ENCODE data around the gene EIF3D. TPM values are rescaled to one million over a fixed set of nuclear protein-coding genes. Genes with fewer than 3 reads are reported as not detected.
A peak's percentile ranks its signal among the peaks of the same experiment; 100 is the strongest.

EIF3D gene
- total RNA-seq, 1 experiment from 2014 or later, result 237 TPM

DNA sequence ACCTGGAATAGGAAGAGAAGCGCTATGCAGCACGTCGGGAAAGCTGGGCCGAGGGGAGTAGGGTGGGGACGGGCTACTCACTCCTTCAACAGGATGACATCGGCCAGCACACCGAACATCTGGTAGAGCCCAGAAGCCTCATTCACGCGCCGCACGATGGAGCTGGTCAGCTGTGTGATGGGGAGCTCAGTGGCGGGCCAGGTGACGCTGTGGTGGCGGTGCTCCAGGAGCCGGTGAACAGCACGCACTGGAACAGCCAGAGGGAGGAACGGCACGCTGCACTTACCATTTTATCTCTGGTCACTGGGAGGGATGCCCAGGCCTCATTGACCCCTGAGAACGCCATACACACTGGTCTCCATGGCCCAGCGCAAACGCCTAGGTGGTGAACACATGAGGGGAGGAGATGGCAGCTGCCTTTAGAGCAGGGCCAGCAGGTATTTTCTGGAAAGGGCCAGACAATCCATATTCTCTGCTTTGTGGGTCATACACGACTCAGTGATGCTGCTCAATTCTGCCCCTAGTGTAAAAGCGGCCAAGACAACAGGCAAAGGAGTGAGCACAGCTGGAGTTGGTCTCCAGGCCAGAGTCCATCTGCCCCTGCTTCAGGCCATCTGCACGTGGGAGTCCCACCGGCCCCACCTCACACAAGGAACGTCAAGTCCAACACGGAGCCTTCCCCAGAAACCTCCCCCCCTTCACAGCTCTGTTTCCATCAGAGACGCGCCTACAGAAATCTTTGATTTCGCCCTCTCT, 30.9 kb downstream of the EIF3D start:
- Mint-ChIP-seq H3K36me3 (peaks cover 13% of the 10 kb centered on the region), H3K4me3 (no peak overlapping the region), H3K4me1 (no peaks in the 10 kb centered on the region), H3K27ac (no peak overlapping the region), H3K9me3 (no peaks in the 10 kb centered on the region), H3K27me3 (ENCODE audit: low read depth) (no peaks in the 10 kb centered on the region)
- ChIA-PET POLR2A (no interaction called here), CTCF (interaction anchor here (0.5 to 2.8 kb wide), 2 partner anchors 11 to 12 kb away, joined by 4 to 8 read pairs; no protein-coding TSS in a partner anchor)
- peak; percentile 56 for ATAC-seq
- TF ChIP-seq ESRRA (CRISPR knock-in tag; IDR thresholded peaks at IDR 0.05; ENCODE audit: borderline replicate concordance) (no peak), MYBL2 (CRISPR knock-in tag; IDR thresholded peaks at IDR 0.05) (no peak), SOX15 (CRISPR knock-in tag; IDR thresholded peaks at IDR 0.05) (no peak), ELF4 (CRISPR knock-in tag; IDR thresholded peaks at IDR 0.05; ENCODE audit: low read depth) (no peak), NR3C1 (CRISPR knock-in tag; conservative IDR thresholded peaks at IDR 0.05; ENCODE audit: low read depth) (no peak)
- TF ChIP-seq, protein P1, sequence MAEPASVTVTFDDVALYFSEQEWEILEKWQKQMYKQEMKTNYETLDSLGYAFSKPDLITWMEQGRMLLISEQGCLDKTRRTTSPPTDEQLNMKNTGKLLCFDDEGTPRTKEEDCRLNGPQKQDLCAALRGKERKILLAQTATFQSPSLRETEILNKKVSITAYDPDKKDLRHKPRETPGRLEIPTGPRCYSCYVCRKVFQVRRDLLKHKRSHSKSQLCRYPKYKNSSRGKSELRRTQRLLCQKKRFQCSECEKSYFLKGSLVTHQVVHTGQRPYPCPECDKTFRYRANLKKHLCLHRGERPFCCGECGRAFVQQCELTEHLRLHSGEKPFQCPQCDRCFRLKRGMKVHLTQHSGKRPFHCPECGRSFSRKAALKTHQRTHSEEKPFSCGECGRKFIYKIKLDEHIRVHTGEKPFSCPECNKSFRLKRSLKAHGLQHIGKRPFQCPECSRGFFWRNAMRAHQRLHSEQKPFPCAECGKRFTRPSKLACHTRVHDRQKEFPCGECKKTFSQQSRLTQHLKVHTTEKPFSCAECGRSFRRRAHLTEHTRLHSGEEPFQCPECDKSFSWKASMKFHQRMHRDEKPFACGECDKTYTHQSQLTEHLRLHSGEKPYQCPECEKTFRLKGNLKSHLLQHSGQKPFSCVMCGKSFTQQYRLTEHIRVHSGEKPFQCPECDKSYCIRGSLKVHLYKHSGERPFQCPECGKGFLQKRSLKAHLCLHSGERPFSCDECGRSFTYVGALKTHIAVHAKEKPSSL (CRISPR knock-in tag; conservative IDR thresholded peaks at IDR 0.05), result no peak
- TF ChIP-seq, protein P2, sequence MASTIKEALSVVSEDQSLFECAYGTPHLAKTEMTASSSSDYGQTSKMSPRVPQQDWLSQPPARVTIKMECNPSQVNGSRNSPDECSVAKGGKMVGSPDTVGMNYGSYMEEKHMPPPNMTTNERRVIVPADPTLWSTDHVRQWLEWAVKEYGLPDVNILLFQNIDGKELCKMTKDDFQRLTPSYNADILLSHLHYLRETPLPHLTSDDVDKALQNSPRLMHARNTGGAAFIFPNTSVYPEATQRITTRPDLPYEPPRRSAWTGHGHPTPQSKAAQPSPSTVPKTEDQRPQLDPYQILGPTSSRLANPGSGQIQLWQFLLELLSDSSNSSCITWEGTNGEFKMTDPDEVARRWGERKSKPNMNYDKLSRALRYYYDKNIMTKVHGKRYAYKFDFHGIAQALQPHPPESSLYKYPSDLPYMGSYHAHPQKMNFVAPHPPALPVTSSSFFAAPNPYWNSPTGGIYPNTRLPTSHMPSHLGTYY (CRISPR knock-in tag; IDR thresholded peaks at IDR 0.05), result no peak
- DNase-seq (ENCODE audit: low spot score), result no peak

DNA sequence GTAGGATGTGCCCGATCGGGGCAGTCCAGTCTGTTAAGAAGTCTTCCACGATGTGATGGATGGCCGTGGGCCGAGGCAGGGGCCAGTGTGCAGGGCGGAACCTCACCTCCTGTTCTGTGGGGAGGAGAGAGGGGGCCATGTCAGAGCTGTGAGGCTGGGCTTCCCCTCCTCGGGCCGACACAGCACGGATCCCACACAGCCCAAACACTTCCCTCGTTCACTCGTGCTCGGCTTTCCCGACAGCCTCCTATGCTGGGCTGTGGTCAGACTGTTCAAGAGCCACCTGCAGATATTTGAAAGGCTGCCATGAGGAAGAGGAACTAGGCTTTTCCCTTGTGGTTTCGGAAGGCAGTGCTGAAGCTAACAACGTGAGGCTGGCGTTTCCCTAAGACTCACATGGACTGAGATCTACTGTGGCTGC, 35.3 kb downstream of the EIF3D start:
- no peaks in the 10 kb centered on the region for H3K9me3 Mint-ChIP-seq
- peaks cover 26% of the 10 kb centered on the region for H3K36me3 Mint-ChIP-seq
- H3K27me3 Mint-ChIP-seq (ENCODE audit: low read depth), result no peaks in the 10 kb centered on the region
- no peak overlapping the region for H3K4me3 Mint-ChIP-seq
- ChIA-PET POLR2A (no interaction called here), CTCF (interaction anchor here (1.2 kb wide), 1 partner anchor 17 kb away, joined by 3 read pairs; no protein-coding TSS in a partner anchor)
- TF ChIP-seq GRHL2 (CRISPR knock-in tag; IDR thresholded peaks at IDR 0.05; ENCODE audit: insufficient replicate concordance, severe bottlenecking) (no peak), JAZF1 (CRISPR knock-in tag; IDR thresholded peaks at IDR 0.05) (no peak), NFE2L1 (CRISPR knock-in tag; IDR thresholded peaks at IDR 0.05) (no peak), GABPB1 (CRISPR knock-in tag; IDR thresholded peaks at IDR 0.05) (no peak), NFATC4 (CRISPR knock-in tag; IDR thresholded peaks at IDR 0.05) (no peak), SOX15 (CRISPR knock-in tag; IDR thresholded peaks at IDR 0.05) (no peak), MXD4 (CRISPR knock-in tag; IDR thresholded peaks at IDR 0.05; ENCODE audit: borderline replicate concordance) (no peak), ZNF263 (CRISPR knock-in tag; IDR thresholded peaks at IDR 0.05; ENCODE audit: low read depth) (no peak), ZNF396 (CRISPR knock-in tag; IDR thresholded peaks at IDR 0.05; ENCODE audit: borderline replicate concordance) (no peak), TCF7 (CRISPR knock-in tag; IDR thresholded peaks at IDR 0.05; ENCODE audit: low read depth) (no peak), FOXP1 (CRISPR knock-in tag; IDR thresholded peaks at IDR 0.05; ENCODE audit: borderline replicate concordance) (no peak), RORB (CRISPR knock-in tag; IDR thresholded peaks at IDR 0.05) (no peak), KAT7 (CRISPR knock-in tag; IDR thresholded peaks at IDR 0.05; ENCODE audit: borderline replicate concordance) (no peak), GTF2I (CRISPR knock-in tag; conservative IDR thresholded peaks at IDR 0.05) (no peak), NR3C1 (CRISPR knock-in tag; conservative IDR thresholded peaks at IDR 0.05; ENCODE audit: low read depth) (no peak)
- TF ChIP-seq, protein P3, sequence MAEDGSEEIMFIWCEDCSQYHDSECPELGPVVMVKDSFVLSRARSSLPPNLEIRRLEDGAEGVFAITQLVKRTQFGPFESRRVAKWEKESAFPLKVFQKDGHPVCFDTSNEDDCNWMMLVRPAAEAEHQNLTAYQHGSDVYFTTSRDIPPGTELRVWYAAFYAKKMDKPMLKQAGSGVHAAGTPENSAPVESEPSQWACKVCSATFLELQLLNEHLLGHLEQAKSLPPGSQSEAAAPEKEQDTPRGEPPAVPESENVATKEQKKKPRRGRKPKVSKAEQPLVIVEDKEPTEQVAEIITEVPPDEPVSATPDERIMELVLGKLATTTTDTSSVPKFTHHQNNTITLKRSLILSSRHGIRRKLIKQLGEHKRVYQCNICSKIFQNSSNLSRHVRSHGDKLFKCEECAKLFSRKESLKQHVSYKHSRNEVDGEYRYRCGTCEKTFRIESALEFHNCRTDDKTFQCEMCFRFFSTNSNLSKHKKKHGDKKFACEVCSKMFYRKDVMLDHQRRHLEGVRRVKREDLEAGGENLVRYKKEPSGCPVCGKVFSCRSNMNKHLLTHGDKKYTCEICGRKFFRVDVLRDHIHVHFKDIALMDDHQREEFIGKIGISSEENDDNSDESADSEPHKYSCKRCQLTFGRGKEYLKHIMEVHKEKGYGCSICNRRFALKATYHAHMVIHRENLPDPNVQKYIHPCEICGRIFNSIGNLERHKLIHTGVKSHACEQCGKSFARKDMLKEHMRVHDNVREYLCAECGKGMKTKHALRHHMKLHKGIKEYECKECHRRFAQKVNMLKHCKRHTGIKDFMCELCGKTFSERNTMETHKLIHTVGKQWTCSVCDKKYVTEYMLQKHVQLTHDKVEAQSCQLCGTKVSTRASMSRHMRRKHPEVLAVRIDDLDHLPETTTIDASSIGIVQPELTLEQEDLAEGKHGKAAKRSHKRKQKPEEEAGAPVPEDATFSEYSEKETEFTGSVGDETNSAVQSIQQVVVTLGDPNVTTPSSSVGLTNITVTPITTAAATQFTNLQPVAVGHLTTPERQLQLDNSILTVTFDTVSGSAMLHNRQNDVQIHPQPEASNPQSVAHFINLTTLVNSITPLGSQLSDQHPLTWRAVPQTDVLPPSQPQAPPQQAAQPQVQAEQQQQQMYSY (CRISPR knock-in tag; IDR thresholded peaks at IDR 0.05), result no peak
- TF ChIP-seq, protein P4, sequence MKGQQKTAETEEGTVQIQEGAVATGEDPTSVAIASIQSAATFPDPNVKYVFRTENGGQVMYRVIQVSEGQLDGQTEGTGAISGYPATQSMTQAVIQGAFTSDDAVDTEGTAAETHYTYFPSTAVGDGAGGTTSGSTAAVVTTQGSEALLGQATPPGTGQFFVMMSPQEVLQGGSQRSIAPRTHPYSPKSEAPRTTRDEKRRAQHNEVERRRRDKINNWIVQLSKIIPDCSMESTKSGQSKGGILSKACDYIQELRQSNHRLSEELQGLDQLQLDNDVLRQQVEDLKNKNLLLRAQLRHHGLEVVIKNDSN (CRISPR knock-in tag; IDR thresholded peaks at IDR 0.05), result no peak
- TF ChIP-seq, protein P5, sequence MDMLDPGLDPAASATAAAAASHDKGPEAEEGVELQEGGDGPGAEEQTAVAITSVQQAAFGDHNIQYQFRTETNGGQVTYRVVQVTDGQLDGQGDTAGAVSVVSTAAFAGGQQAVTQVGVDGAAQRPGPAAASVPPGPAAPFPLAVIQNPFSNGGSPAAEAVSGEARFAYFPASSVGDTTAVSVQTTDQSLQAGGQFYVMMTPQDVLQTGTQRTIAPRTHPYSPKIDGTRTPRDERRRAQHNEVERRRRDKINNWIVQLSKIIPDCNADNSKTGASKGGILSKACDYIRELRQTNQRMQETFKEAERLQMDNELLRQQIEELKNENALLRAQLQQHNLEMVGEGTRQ (CRISPR knock-in tag; IDR thresholded peaks at IDR 0.05), result no peak
- TF ChIP-seq, protein P6, sequence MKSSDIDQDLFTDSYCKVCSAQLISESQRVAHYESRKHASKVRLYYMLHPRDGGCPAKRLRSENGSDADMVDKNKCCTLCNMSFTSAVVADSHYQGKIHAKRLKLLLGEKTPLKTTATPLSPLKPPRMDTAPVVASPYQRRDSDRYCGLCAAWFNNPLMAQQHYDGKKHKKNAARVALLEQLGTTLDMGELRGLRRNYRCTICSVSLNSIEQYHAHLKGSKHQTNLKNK (CRISPR knock-in tag; IDR thresholded peaks at IDR 0.05), result no peak
- ATAC-seq (no peak), DNase-seq (ENCODE audit: low spot score) (no peak)
- H3K27ac Mint-ChIP-seq, result no peak overlapping the region
- H3K4me1 Mint-ChIP-seq, result no peaks in the 10 kb centered on the region

Measured in WTC11 (cell line).